Left ventricle myocardium inferior (tissue), 1 donor: ENCODE data around the gene ARHGEF10L. TPM values are rescaled to one million over a fixed set of nuclear protein-coding genes. Genes with fewer than 3 reads are reported as not detected.

ENCODE experiments used
- DNase-seq: peaks from one replicate; pipeline ENCODE4 v3.0.0-alpha.2; 2020
- H3K27ac ChIP-seq: fragments of 200-600 bp; replicated peaks from 2 replicates; pipeline ENCODE4 v1.8.0; 2021
- H3K27me3 ChIP-seq: fragments of 200-600 bp; 2 replicates; pipeline ENCODE4 v1.8.0; 2021; ENCODE audit warnings: low read depth
- H3K36me3 ChIP-seq: fragments of 200-600 bp; 2 replicates; pipeline ENCODE4 v1.8.0; 2021
- H3K4me1 ChIP-seq: fragments of 200-600 bp; 2 replicates; pipeline ENCODE4 v1.8.0; 2021
- H3K4me3 ChIP-seq: fragments of 200-600 bp; 2 replicates; pipeline ENCODE4 v1.8.0; 2021; ENCODE audit warnings: mild to moderate bottlenecking, moderate library complexity
- H3K9me3 ChIP-seq: fragments of 200-600 bp; replicated peaks from 2 replicates; pipeline ENCODE4 v1.8.0; 2021
- CTCF ChIP-seq: fragments of 200-600 bp; IDR thresholded peaks from 2 replicates; pipeline ENCODE4 v1.8.0; 2021; ENCODE audit warnings: antibody characterized with exemption, mild to moderate bottlenecking, borderline replicate concordance
- intact Hi-C: fragments of 100-400 bp; cut with micrococcal nuclease; formaldehyde crosslinking; loops from one replicate; pipeline ENCODE4 v1.11.0; 2022
- total RNA-seq: library from RNA; stranded (reverse); fragmentation: NEBNext Ultra II Directional; extraction: Animal tissue kit (Norgen Biotek cat#: 25700); gene quantifications from one replicate; pipeline ENCODE4 v1.2.1, GENCODE V29; 2021
- donor health status: DM: no; HTN: yes; CAD: no; lungs with severe emphysema.

The ARHGEF10L gene
- total RNA-seq, 1 donor from 2014 or later, result 59.1 TPM

DNA sequence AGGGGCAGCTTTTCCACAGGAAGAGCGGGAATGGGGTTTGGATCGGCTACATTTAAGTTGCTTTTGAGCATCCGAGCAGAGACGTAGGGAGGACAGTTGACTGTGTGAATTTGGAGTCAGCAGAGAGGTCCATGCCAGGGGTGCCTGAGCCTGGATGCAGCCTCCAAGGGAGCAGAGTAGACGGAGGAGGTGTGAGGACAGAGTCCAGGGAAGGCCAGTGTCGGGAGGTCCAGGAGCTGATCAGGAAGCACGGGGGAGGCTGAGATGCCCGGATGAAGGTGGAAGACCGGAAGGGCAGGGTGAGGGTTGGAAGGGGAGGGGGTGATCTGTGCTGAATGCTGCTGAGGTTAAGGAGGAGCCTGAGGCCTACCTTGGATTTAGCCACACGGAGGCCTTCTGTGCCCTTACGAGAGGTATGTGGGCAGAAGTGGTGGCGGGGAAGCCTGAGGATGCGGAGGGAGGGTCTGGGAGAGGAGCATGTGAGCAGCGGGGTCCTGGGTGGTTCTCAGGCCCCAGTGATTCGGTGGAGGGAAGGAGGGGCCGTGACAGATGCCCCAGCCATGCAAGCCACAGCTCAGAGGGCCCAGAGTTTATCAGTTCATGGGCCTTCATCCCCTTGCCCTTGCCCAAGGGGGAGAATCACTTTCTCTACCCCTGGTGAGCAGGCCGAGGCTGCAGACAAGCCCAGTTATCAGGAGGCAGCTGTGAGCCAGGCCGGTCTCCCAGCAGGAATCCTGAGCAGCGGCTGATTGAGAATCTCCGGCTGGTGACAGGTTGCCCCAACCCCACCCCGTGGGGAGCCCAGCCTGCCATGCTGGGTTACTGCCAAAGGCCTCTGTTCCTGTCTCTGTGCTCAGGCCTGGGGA lies 161.7 kb downstream of the ARHGEF10L start:
- intact Hi-C loops, result no loop called here
- TF ChIP-seq CTCF, result no peak

GRCh38 chr1:17704176-17704575 lies 164.7 kb downstream of the ARHGEF10L start:
- intact Hi-C loops, result no loop called here
- Histone ChIP-seq H3K9me3 (peaks cover under 1% of the 10 kb centered on the region), H3K4me3 (no peak overlapping the region), H3K27ac (no peak overlapping the region), H3K4me1 (no peaks in the 10 kb centered on the region), H3K27me3 (peaks cover 14% of the 10 kb centered on the region), H3K36me3 (no peaks in the 10 kb centered on the region)
- TF ChIP-seq CTCF, result no peak
- DNase-seq, result no peak

More for the DNA sequence above, 161.7 kb downstream of the ARHGEF10L start:
- H3K9me3 ChIP-seq, result no peaks in the 10 kb centered on the region
- H3K4me1 ChIP-seq, result peaks cover 3% of the 10 kb centered on the region
- DNase-seq, result no peak
- no peak overlapping the region for H3K27ac ChIP-seq
- no peak overlapping the region for H3K4me3 ChIP-seq
- no peaks in the 10 kb centered on the region for H3K27me3 ChIP-seq
- peaks cover 10% of the 10 kb centered on the region for H3K36me3 ChIP-seq

GRCh38 chr1:17706445-17706844 lies 166.9 kb downstream of the ARHGEF10L start:
- DNase-seq, result no peak
- no peak for TF ChIP-seq CTCF
- H3K27me3 ChIP-seq, result peaks cover 14% of the 10 kb centered on the region
- no peak overlapping the region for H3K4me3 ChIP-seq
- H3K36me3 ChIP-seq, result no peaks in the 10 kb centered on the region
- intact Hi-C loops, result no loop called here
- H3K27ac ChIP-seq, result no peak overlapping the region
- peaks cover 21% of the 10 kb centered on the region for H3K9me3 ChIP-seq
- no peaks in the 10 kb centered on the region for H3K4me1 ChIP-seq

DNA sequence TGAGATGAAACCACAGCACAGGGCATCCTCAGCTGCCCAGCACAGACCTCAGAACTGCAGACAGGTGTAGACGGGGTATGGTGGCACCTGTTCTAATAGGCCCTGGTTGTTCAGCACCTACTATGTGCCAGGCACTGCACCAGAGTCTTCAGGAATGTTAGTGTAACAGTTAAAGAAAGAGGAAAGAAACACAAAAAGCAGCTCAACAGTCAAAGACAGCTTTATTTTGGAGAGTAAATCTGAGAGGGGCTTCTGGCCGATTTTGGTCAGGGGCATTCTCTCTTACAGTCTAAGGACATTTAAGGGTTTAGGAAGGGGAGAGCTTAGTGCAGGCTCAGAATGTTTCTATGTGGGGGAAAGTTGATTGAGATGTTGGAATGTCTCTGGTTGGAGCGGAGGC lies 170.5 kb downstream of the ARHGEF10L start:
- no peak for DNase-seq
- intact Hi-C loops, result no loop called here
- Histone ChIP-seq H3K4me3 (no peak overlapping the region), H3K27me3 (peaks cover 14% of the 10 kb centered on the region), H3K27ac (no peak overlapping the region), H3K36me3 (no peaks in the 10 kb centered on the region), H3K9me3 (peaks cover 23% of the 10 kb centered on the region), H3K4me1 (peaks cover 8% of the 10 kb centered on the region)
- TF ChIP-seq CTCF, result no peak

DNA sequence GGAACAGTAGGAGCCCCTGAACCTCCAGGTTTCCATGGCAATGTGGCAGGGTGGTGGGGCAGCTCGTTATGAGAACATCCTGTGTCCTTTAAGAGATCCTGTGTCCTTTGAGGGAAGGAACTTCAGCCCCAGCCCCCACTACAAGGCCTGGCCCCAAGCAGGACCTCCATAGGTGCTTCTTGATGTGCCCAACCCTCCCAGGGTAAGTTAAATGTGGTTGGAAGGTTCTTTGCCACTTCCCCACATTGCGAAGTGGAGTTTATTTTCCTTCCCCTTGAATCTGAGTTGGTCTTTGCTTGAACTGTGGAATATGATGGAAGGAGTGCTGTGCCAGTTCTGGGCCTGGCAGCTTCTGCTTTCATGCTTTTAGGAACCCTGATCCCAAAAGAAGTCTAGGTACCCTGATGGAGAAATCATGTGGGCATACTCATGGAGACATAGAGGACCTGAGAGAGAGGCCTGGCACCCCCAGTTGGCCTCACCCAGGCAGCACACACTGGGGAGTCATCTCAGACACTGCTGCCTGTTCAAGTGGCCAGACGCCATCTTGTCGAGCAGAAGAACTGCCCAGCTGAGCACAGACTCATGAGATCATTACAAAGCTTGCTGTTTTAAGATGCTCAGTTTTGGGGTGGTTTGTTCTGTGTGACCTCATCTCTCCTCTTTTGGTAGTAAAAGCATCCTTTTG lies 171.5 kb downstream of the ARHGEF10L start:
- DNase-seq, result no peak

More for the DNA sequence above, 171.5 kb downstream of the ARHGEF10L start:
- intact Hi-C loops, result no loop called here
- H3K9me3 ChIP-seq, result peaks cover 23% of the 10 kb centered on the region
- TF ChIP-seq CTCF, result no peak
- H3K27ac ChIP-seq, result no peak overlapping the region
- peaks cover 14% of the 10 kb centered on the region for H3K27me3 ChIP-seq
- H3K4me1 ChIP-seq, result peaks cover 8% of the 10 kb centered on the region
- no peak overlapping the region for H3K4me3 ChIP-seq
- no peaks in the 10 kb centered on the region for H3K36me3 ChIP-seq
